Measurements from ENCODE around the gene PTPRT. TPM values are rescaled to one million over a fixed set of nuclear protein-coding genes. Genes with fewer than 3 reads are reported as not detected.
"Not testable (repeated sequence)": the region's sequence is repeated elsewhere in the genome, so short reads cannot be mapped to it uniquely, and the experiment has no call there.

The PTPRT gene
- total and polyA plus RNA-seq, 12 donors = 0.04 to 0.53 (median 0.22) TPM; not detected in 1

DNA sequence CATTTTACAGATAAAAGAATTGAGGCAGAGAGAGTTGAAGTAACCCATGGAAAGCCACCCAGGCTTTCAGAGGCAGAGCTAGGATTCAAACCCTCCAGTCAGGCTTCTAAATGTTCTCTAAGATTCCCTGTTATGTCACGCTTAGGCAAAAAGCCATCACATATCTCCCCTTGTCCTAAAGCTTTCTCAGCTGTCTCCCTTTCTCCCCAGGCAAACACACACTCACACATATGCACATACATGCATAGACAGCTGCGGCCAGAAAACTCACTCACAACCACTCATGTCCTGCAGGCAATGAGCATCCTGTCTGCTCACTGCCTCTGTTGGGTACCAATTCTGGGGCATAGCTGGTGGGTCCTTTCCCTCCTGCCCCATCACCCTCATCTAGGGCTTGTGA is 975.6 kb downstream of the PTPRT start:
- no peak overlapping the region for H3K4me3 ChIP-seq
- TF ChIP-seq CTCF (IDR thresholded peaks at IDR 0.05) = no peak
- no peaks in the 10 kb centered on the region for H3K36me3 ChIP-seq
- H3K9me3 ChIP-seq = peaks cover 0 to 5% (median 0%) of the 10 kb centered on the region in 11 donors
- H3K27ac ChIP-seq = no peak overlapping the region
- H3K4me1 ChIP-seq = no peaks in the 10 kb centered on the region
- intact Hi-C loops (cut with DNase I) = no loop called here
- no peaks in the 10 kb centered on the region for H3K27me3 ChIP-seq
- DNase-seq (no peak), ATAC-seq (no peak)
- WGBS, 2 donors = 77 to 80% methylated on average over 2 of the region's 2 CpGs

DNA sequence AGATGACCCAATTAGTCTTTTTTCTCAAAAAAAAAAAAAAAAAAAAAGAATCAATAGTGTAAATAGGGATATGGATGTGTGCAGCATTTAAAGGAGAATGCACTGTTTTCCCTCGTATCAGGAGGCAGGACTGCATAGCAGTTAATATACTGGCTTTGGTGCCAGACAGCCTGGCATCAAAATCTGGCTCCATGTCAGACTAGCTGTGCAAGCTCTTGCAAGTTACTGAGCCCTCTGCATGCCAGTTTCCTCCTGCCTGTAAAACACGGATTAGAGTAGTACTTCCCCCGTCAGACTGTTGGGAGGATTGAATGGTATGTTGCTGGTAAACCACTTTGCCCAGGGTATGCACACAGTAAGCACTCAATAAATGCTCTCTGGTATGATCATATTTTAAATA is 977.3 kb downstream of the PTPRT start:
- no peak overlapping the region for H3K27ac ChIP-seq
- H3K36me3 ChIP-seq = no peaks in the 10 kb centered on the region
- H3K27me3 ChIP-seq = no peaks in the 10 kb centered on the region
- DNase-seq (no peak), ATAC-seq (no peak)
- H3K9me3 ChIP-seq = no peaks in the 10 kb centered on the region
- intact Hi-C loops (cut with DNase I) = no loop called here
- H3K4me3 ChIP-seq = no peak overlapping the region
- H3K4me1 ChIP-seq = no peaks in the 10 kb centered on the region
- TF ChIP-seq CTCF (IDR thresholded peaks at IDR 0.05) = no peak
- WGBS, 2 donors = 78 to 91% methylated on average over 3 of the region's 3 CpGs

GRCh38 chr20:42206557-42206956 is 983.1 kb downstream of the PTPRT start:
- DNase-seq, H3K9me3 ChIP-seq, H3K4me3 ChIP-seq, ATAC-seq, H3K27me3 ChIP-seq, H3K4me1 ChIP-seq, H3K27ac ChIP-seq, H3K36me3 ChIP-seq: not testable (repeated sequence)
- intact Hi-C loops (cut with DNase I) = loop anchor here in 2 of 10 donors (10.0 kb wide), 1 partner anchor 978 kb away; the partner anchor contains the start of gene PTPRT (in 2 of the 2)
- 53 to 69% methylated on average over 9 to 13 of the region's 15 CpGs for WGBS, 2 donors

DNA sequence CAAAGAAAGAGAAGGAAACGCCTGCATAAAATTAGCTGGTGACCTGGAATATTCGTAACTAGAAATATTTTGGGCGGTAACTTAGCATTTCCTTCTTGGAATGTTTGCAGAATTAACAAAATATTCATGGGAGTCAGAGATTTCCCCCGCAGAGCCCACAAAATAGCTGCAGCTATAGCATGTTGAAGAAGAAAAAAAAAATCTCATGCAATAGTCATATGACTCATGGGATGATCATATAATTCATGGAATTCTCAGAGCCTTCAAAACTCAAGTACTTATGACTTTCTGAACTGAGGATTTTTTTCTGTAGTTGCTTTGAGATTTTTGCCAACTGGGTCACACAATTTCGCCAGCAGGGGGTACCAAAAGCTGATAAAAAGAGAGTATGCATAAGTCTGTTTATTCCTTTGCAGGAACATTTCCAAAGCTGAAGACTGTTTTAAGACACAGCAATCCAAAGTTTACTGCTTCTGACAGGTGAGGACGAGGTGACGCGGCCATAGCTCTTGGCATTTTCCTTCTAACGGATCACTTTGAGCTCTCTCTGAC is 985.5 kb downstream of the PTPRT start:
- Histone ChIP-seq H3K4me1 (peaks cover 0 to 9% (median 0%) of the 10 kb centered on the region in 9 donors), H3K4me3 (no peak overlapping the region), H3K36me3 (no peaks in the 10 kb centered on the region), H3K27ac (no peak overlapping the region), H3K27me3 (no peaks in the 10 kb centered on the region), H3K9me3 (no peaks in the 10 kb centered on the region)
- WGBS, 2 donors = 51 to 54% methylated on average over 9 of the region's 9 CpGs
- no peak for ATAC-seq
- peak in 1 of 2 donors; percentile 19 for DNase-seq
- TF ChIP-seq CTCF (IDR thresholded peaks at IDR 0.05) = peak; percentile 14 to 64 (median 46)
- intact Hi-C loops (cut with DNase I) = loop anchor here in 6 of 10 donors (2.0 to 10.0 kb wide), 4 partner anchors 327 to 983 kb away; partner anchors contain the start of gene PTPRT (in 4 of the 6)

DNA sequence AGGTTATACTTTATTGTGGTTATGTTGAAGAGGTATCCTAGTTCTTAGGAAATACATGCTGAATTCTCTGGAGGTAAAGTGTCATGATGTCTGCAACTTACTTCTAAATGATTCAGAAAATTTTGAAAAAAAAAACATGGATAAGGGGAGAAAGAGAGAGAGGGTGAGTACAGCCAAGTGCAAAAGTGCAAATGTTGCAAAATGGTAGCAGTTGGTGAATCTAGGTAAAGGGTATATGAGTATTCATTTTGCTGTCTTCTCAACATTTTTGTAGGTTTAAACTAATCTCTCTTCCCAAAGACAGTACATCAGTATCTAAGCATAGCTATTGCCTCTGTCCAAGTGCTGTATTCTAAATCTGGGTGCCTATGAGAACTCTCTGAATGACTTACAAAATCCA is 992.1 kb downstream of the PTPRT start:
- no peak for DNase-seq
- Histone ChIP-seq H3K4me1 (no peaks in the 10 kb centered on the region), H3K27ac (no peak overlapping the region), H3K9me3 (no peaks in the 10 kb centered on the region), H3K27me3 (peaks cover 0 to 3% (median 0%) of the 10 kb centered on the region in 7 donors), H3K4me3 (no peak overlapping the region), H3K36me3 (no peaks in the 10 kb centered on the region)
- intact Hi-C loops (cut with DNase I) = loop anchor here in 2 of 10 donors (10.0 kb wide), 2 partner anchors 337 to 987 kb away; partner anchors contain the start of gene PTPRT (in 2 of the 2)
- no peak for ATAC-seq
- no peak for TF ChIP-seq CTCF (IDR thresholded peaks at IDR 0.05)

All from heart right ventricle (tissue), 16 donors.